Measurements from ENCODE around the gene ITGA7.

ITGA7 gene

GRCh38 chr12:55695349-55695748, 12.4 kb downstream of the ITGA7 start:
- no peak overlapping the region for H3K9ac ChIP-seq (ENCODE audit: low read length)
- H3K27ac ChIP-seq (ENCODE audit: low read depth, low read length) = no peak overlapping the region
- H3K27me3 ChIP-seq (ENCODE audit: control insufficient read depth in 1 of 2, insufficient read depth in 2 of 2, low read length in 2 of 2) = no peaks in the 10 kb centered on the region
- peaks cover 6% of the 10 kb centered on the region for H3K4me1 ChIP-seq (ENCODE audit: insufficient read depth, low read length)
- H3K9me3 ChIP-seq (ENCODE audit: low read length) = no peaks in the 10 kb centered on the region
- H3K4me3 ChIP-seq (ENCODE audit: low read depth in 1 of 2, low read length in 2 of 2) = no peak overlapping the region
- peaks cover 75% of the 10 kb centered on the region for H3K36me3 ChIP-seq (ENCODE audit: insufficient read depth, low read length)

GRCh38 chr12:55694651-55695050, 13.1 kb downstream of the ITGA7 start:
- Histone ChIP-seq H3K9ac (ENCODE audit: low read length) (no peak overlapping the region), H3K27me3 (ENCODE audit: control insufficient read depth in 1 of 2, insufficient read depth in 2 of 2, low read length in 2 of 2) (no peaks in the 10 kb centered on the region), H3K9me3 (ENCODE audit: low read length) (no peaks in the 10 kb centered on the region), H3K27ac (ENCODE audit: low read depth, low read length) (no peak overlapping the region), H3K36me3 (ENCODE audit: insufficient read depth, low read length) (peaks cover 70% of the 10 kb centered on the region), H3K4me3 (ENCODE audit: low read depth in 1 of 2, low read length in 2 of 2) (no peak overlapping the region), H3K4me1 (ENCODE audit: insufficient read depth, low read length) (peaks cover 3% of the 10 kb centered on the region)

- Histone ChIP-seq H3K36me3 (ENCODE audit: insufficient read depth, low read length) (peaks cover 70% of the 10 kb centered on the region), H3K9me3 (ENCODE audit: low read length) (no peaks in the 10 kb centered on the region), H3K4me1 (ENCODE audit: insufficient read depth, low read length) (no peaks in the 10 kb centered on the region), H3K27me3 (ENCODE audit: control insufficient read depth in 1 of 2, insufficient read depth in 2 of 2, low read length in 2 of 2) (no peaks in the 10 kb centered on the region), H3K27ac (ENCODE audit: low read depth, low read length) (no peak overlapping the region), H3K9ac (ENCODE audit: low read length) (no peak overlapping the region), H3K4me3 (ENCODE audit: low read depth in 1 of 2, low read length in 2 of 2) (no peak overlapping the region)
These were observed 13.6 kb downstream of the ITGA7 start for GRCh38 chr12:55694188-55694515.

GRCh38 chr12:55693323-55694187, 14.1 kb downstream of the ITGA7 start:
- Histone ChIP-seq H3K9ac (ENCODE audit: low read length) (no peak overlapping the region), H3K4me1 (ENCODE audit: insufficient read depth, low read length) (no peaks in the 10 kb centered on the region), H3K36me3 (ENCODE audit: insufficient read depth, low read length) (peaks cover 70% of the 10 kb centered on the region), H3K27ac (ENCODE audit: low read depth, low read length) (no peak overlapping the region), H3K9me3 (ENCODE audit: low read length) (no peaks in the 10 kb centered on the region), H3K27me3 (ENCODE audit: control insufficient read depth in 1 of 2, insufficient read depth in 2 of 2, low read length in 2 of 2) (no peaks in the 10 kb centered on the region), H3K4me3 (ENCODE audit: low read depth in 1 of 2, low read length in 2 of 2) (no peak overlapping the region)

- H3K36me3 ChIP-seq (ENCODE audit: insufficient read depth, low read length) = peaks cover 70% of the 10 kb centered on the region
- no peaks in the 10 kb centered on the region for H3K9me3 ChIP-seq (ENCODE audit: low read length)
- no peaks in the 10 kb centered on the region for H3K27me3 ChIP-seq (ENCODE audit: control insufficient read depth in 1 of 2, insufficient read depth in 2 of 2, low read length in 2 of 2)
- H3K27ac ChIP-seq (ENCODE audit: low read depth, low read length) = no peak overlapping the region
- no peak overlapping the region for H3K9ac ChIP-seq (ENCODE audit: low read length)
- H3K4me3 ChIP-seq (ENCODE audit: low read depth in 1 of 2, low read length in 2 of 2) = no peak overlapping the region
- H3K4me1 ChIP-seq (ENCODE audit: insufficient read depth, low read length) = no peaks in the 10 kb centered on the region
These were observed 14.9 kb downstream of the ITGA7 start for GRCh38 chr12:55692631-55693322.

- Histone ChIP-seq H3K27ac (ENCODE audit: low read depth, low read length) (no peak overlapping the region), H3K27me3 (ENCODE audit: control insufficient read depth in 1 of 2, insufficient read depth in 2 of 2, low read length in 2 of 2) (no peaks in the 10 kb centered on the region), H3K9me3 (ENCODE audit: low read length) (no peaks in the 10 kb centered on the region), H3K9ac (ENCODE audit: low read length) (no peak overlapping the region), H3K4me1 (ENCODE audit: insufficient read depth, low read length) (no peaks in the 10 kb centered on the region), H3K4me3 (ENCODE audit: low read depth in 1 of 2, low read length in 2 of 2) (no peak overlapping the region), H3K36me3 (ENCODE audit: insufficient read depth, low read length) (peaks cover 54% of the 10 kb centered on the region)
These were observed 18.7 kb downstream of the ITGA7 start for GRCh38 chr12:55688716-55689655.

- Histone ChIP-seq H3K9ac (ENCODE audit: low read length) (no peak overlapping the region), H3K36me3 (ENCODE audit: insufficient read depth, low read length) (peaks cover 41% of the 10 kb centered on the region), H3K27me3 (ENCODE audit: control insufficient read depth in 1 of 2, insufficient read depth in 2 of 2, low read length in 2 of 2) (no peaks in the 10 kb centered on the region), H3K27ac (ENCODE audit: low read depth, low read length) (no peak overlapping the region), H3K9me3 (ENCODE audit: low read length) (no peaks in the 10 kb centered on the region), H3K4me1 (ENCODE audit: insufficient read depth, low read length) (no peaks in the 10 kb centered on the region), H3K4me3 (ENCODE audit: low read depth in 1 of 2, low read length in 2 of 2) (no peak overlapping the region)
These were observed 20.0 kb downstream of the ITGA7 start for GRCh38 chr12:55687746-55688145.

- no peaks in the 10 kb centered on the region for H3K27me3 ChIP-seq (ENCODE audit: control insufficient read depth in 1 of 2, insufficient read depth in 2 of 2, low read length in 2 of 2)
- H3K9me3 ChIP-seq (ENCODE audit: low read length) = no peaks in the 10 kb centered on the region
- peaks cover 5% of the 10 kb centered on the region for H3K4me1 ChIP-seq (ENCODE audit: insufficient read depth, low read length)
- H3K27ac ChIP-seq (ENCODE audit: low read depth, low read length) = no peak overlapping the region
- no peak overlapping the region for H3K4me3 ChIP-seq (ENCODE audit: low read depth in 1 of 2, low read length in 2 of 2)
- peaks cover 40% of the 10 kb centered on the region for H3K36me3 ChIP-seq (ENCODE audit: insufficient read depth, low read length)
- no peak overlapping the region for H3K9ac ChIP-seq (ENCODE audit: low read length)
These were observed 21.2 kb downstream of the ITGA7 start for GRCh38 chr12:55686366-55687010.

GRCh38 chr12:55685671-55686070, 22.0 kb downstream of the ITGA7 start:
- Histone ChIP-seq H3K36me3 (ENCODE audit: insufficient read depth, low read length) (peaks cover 40% of the 10 kb centered on the region), H3K4me3 (ENCODE audit: low read depth in 1 of 2, low read length in 2 of 2) (no peak overlapping the region), H3K27ac (ENCODE audit: low read depth, low read length) (no peak overlapping the region), H3K4me1 (ENCODE audit: insufficient read depth, low read length) (peaks cover 10% of the 10 kb centered on the region), H3K9ac (ENCODE audit: low read length) (no peak overlapping the region), H3K9me3 (ENCODE audit: low read length) (no peaks in the 10 kb centered on the region), H3K27me3 (ENCODE audit: control insufficient read depth in 1 of 2, insufficient read depth in 2 of 2, low read length in 2 of 2) (no peaks in the 10 kb centered on the region)

GRCh38 chr12:55684761-55685370, 22.8 kb downstream of the ITGA7 start:
- Histone ChIP-seq H3K27me3 (ENCODE audit: control insufficient read depth in 1 of 2, insufficient read depth in 2 of 2, low read length in 2 of 2) (no peaks in the 10 kb centered on the region), H3K9me3 (ENCODE audit: low read length) (no peaks in the 10 kb centered on the region), H3K4me3 (ENCODE audit: low read depth in 1 of 2, low read length in 2 of 2) (no peak overlapping the region), H3K27ac (ENCODE audit: low read depth, low read length) (no peak overlapping the region), H3K4me1 (ENCODE audit: insufficient read depth, low read length) (peaks cover 10% of the 10 kb centered on the region), H3K9ac (ENCODE audit: low read length) (no peak overlapping the region), H3K36me3 (ENCODE audit: insufficient read depth, low read length) (peaks cover 40% of the 10 kb centered on the region)

All from muscle layer of colon (tissue), 2 donors.